Glutamatergic neuron (in vitro differentiated cells): Measurements from ENCODE around the gene ZNF444. TPM values are rescaled to one million over a fixed set of nuclear protein-coding genes. Genes with fewer than 3 reads are reported as not detected.

Experiments
- DNase-seq: peaks from one replicate; pipeline ENCODE4 v3.0.0; 2022
- H3K27ac Mint-ChIP-seq: one replicate; pipeline ENCODE4 v1.8.0; 2020; ENCODE audit warnings: mild to moderate bottlenecking, mixed read lengths, inconsistent platforms; ENCODE audit not compliant: unreplicated experiment
- H3K27me3 Mint-ChIP-seq: one replicate; pipeline ENCODE4 v1.8.0; 2020; ENCODE audit warnings: mild to moderate bottlenecking, moderate library complexity, mixed read lengths, inconsistent platforms; ENCODE audit not compliant: unreplicated experiment
- H3K36me3 Mint-ChIP-seq: one replicate; pipeline ENCODE4 v1.8.0; 2020; ENCODE audit warnings: mild to moderate bottlenecking, mixed read lengths, inconsistent platforms; ENCODE audit not compliant: unreplicated experiment
- H3K4me1 Mint-ChIP-seq: one replicate; pipeline ENCODE4 v1.8.0; 2020; ENCODE audit warnings: mild to moderate bottlenecking, low read depth, mixed read lengths, inconsistent platforms; ENCODE audit not compliant: unreplicated experiment
- H3K4me3 Mint-ChIP-seq: one replicate; pipeline ENCODE4 v1.8.0; 2020; ENCODE audit warnings: mild to moderate bottlenecking, mixed read lengths, inconsistent platforms; ENCODE audit not compliant: unreplicated experiment
- H3K9me3 Mint-ChIP-seq: one replicate; pipeline ENCODE4 v1.8.0; 2020; ENCODE audit warnings: mild to moderate bottlenecking, moderate library complexity, mixed read lengths, inconsistent platforms; ENCODE audit not compliant: unreplicated experiment
- CTCF ChIP-seq: fragments of 200-600 bp; sonication (generic); IDR thresholded peaks from one replicate; pipeline ENCODE4 v1.5.0; 2021; ENCODE audit not compliant: partially characterized antibody, unreplicated experiment
- total RNA-seq: library from RNA; stranded (reverse); fragmentation: NEBNext Ultra II Directional; extraction: Animal tissue kit (Norgen Biotek cat#: 25700); gene quantifications from one replicate; pipeline ENCODE4 v1.2.1, GENCODE V29; 2021; ENCODE audit not compliant: unreplicated experiment

Gene ZNF444
- total RNA-seq, 1 donor from 2014 or later: 56.9 TPM

GRCh38 chr19:56176881-56177280, 35.8 kb downstream of the ZNF444 start:
- no peaks in the 10 kb centered on the region for H3K4me1 Mint-ChIP-seq
- H3K4me3 Mint-ChIP-seq: no peak overlapping the region
- H3K27me3 Mint-ChIP-seq: peaks cover 7% of the 10 kb centered on the region
- no peaks in the 10 kb centered on the region for H3K36me3 Mint-ChIP-seq
- no peak overlapping the region for H3K27ac Mint-ChIP-seq
- no peak for DNase-seq
- TF ChIP-seq CTCF: no peak
- H3K9me3 Mint-ChIP-seq: peaks cover 6% of the 10 kb centered on the region

- Mint-ChIP-seq H3K4me3 (no peak overlapping the region), H3K36me3 (no peaks in the 10 kb centered on the region), H3K9me3 (peaks cover 6% of the 10 kb centered on the region), H3K4me1 (no peaks in the 10 kb centered on the region), H3K27me3 (peaks cover 7% of the 10 kb centered on the region), H3K27ac (no peak overlapping the region)
- no peak for TF ChIP-seq CTCF
- DNase-seq: no peak
Measured at GRCh38 chr19:56177564-56178243, 36.6 kb downstream of the ZNF444 start.

- Mint-ChIP-seq H3K27ac (no peak overlapping the region), H3K36me3 (no peaks in the 10 kb centered on the region), H3K27me3 (peaks cover 2% of the 10 kb centered on the region), H3K9me3 (peaks cover 2% of the 10 kb centered on the region), H3K4me1 (no peaks in the 10 kb centered on the region), H3K4me3 (no peak overlapping the region)
- no peak for TF ChIP-seq CTCF
- DNase-seq: no peak
Measured at GRCh38 chr19:56189785-56190184, 48.7 kb downstream of the ZNF444 start.

GRCh38 chr19:56191115-56191514, 50.0 kb downstream of the ZNF444 start:
- Mint-ChIP-seq H3K36me3 (no peaks in the 10 kb centered on the region), H3K4me1 (no peaks in the 10 kb centered on the region), H3K4me3 (no peak overlapping the region), H3K27ac (no peak overlapping the region), H3K9me3 (peaks cover 2% of the 10 kb centered on the region), H3K27me3 (peaks cover 2% of the 10 kb centered on the region)
- no peak for TF ChIP-seq CTCF
- DNase-seq: no peak

- no peak for TF ChIP-seq CTCF
- Mint-ChIP-seq H3K9me3 (peaks cover 3% of the 10 kb centered on the region), H3K36me3 (no peaks in the 10 kb centered on the region), H3K4me3 (no peak overlapping the region), H3K27me3 (peaks cover 2% of the 10 kb centered on the region), H3K4me1 (no peaks in the 10 kb centered on the region), H3K27ac (no peak overlapping the region)
- DNase-seq: no peak
Measured at GRCh38 chr19:56191711-56192110, 50.6 kb downstream of the ZNF444 start.
